Measurements from ENCODE around the gene SMC1A. TPM values are rescaled to one million over a fixed set of nuclear protein-coding genes. Genes with fewer than 3 reads are reported as not detected.
"Not testable (repeated sequence)": the region's sequence is repeated elsewhere in the genome, so short reads cannot be mapped to it uniquely, and the experiment has no call there.

The SMC1A gene
- polyA plus RNA-seq, result 10 to 100 TPM in 1 of 2 donors, 1 to 10 TPM in 1; 9.0 to 13.1 TPM

DNA sequence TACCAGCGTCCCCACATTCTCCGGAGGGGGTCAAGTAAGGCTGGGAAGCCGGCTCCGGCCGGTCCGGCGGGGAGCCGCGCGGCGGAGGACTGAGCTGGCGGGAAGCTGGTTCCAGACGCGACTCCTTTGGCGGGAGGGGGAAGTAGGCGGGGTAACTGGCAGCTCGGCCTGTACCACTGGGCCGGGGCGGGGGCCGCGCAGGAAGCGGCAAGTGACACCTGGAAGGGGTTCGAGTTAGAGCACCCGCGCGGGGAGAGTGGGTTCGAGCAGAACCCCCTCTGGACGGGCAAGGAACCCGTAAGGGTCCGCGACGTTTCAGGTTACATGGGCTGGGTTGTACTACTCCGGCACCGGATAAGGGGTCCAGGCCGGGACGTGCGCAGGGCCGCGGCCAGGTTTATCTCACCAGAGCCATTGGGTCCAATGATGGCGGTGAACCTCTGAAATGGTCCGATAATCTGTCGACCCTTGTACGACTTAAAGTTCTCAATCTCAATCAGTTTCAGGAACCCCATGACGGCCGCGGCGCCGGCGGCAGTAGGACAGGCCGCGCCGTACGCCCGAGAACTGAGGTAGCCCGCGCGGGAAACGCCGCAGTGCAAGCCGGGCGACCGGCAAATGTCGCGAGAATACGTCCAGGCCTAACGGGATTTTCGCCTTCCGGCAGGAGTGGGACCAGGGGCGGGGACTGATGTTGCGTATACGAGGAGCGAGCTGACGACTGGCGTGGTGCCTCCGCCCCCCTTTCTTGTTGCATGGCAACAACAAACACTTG lies at the start of gene SMC1A:
Gene SMC1A, minus strand, starts transcription at position 569 of the 775 bp plus-strand sequence. Its CDS starts 54 bp downstream, at position 515.
- no peaks in the 10 kb centered on the region for H3K27me3 ChIP-seq (ENCODE audit: control insufficient read depth in 1 of 2, insufficient read depth in 2 of 2, low read length in 2 of 2)
- no peaks in the 10 kb centered on the region for H3K9me3 ChIP-seq (ENCODE audit: control insufficient read depth in 2 of 2, insufficient read depth in 1 of 2, low read depth in 1 of 2, low read length in 1 of 2)
- H3K36me3 ChIP-seq (ENCODE audit: control insufficient read depth in 2 of 2, insufficient read depth in 2 of 2, low read length in 1 of 2), result no peaks in the 10 kb centered on the region
- WGBS, 2 donors, result 0 to 4% methylated on average over 68 to 75 of the region's 75 CpGs
- peak within 1 kb of the TSS; percentile 74 to 87 for H3K4me3 ChIP-seq (ENCODE audit: low read depth in 1 of 2, low read length in 2 of 2)
- H3K27ac ChIP-seq (ENCODE audit: low read depth in 2 of 2, low read length in 1 of 2), result peak within 1 kb of the TSS; percentile 92 to 96
- peaks cover 0 to 3% of the 10 kb centered on the region in 2 donors for H3K4me1 ChIP-seq (ENCODE audit: control insufficient read depth in 2 of 2, insufficient read depth in 2 of 2, low read length in 1 of 2)

DNA sequence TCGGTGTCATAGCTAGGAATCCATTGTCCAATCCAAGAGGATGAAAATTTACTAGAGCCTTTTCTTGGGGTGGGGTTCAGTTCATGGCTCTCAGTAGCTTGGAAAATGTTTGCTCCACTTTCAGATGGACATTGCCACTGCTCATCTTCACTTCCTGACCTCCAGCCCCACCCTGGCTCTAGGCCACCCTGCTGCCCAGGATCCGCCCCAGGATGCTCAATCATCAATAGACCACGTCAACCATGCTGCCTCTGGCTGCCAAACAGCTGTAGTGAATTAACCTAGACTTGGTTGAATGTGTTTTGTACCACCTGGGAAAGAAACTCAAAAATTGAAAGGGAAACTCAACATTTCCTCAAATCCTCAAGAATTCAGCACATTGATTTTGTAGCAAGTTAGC lies 48.9 kb upstream of the SMC1A start:
- no peak overlapping the region for H3K27ac ChIP-seq (ENCODE audit: low read depth in 2 of 2, low read length in 1 of 2)
- H3K4me3 ChIP-seq (ENCODE audit: low read depth in 1 of 2, low read length in 2 of 2), result no peak overlapping the region
- H3K4me1 ChIP-seq (ENCODE audit: control insufficient read depth in 2 of 2, insufficient read depth in 2 of 2, low read length in 1 of 2), result no peaks in the 10 kb centered on the region
- H3K36me3 ChIP-seq (ENCODE audit: control insufficient read depth in 2 of 2, insufficient read depth in 2 of 2, low read length in 1 of 2), result no peaks in the 10 kb centered on the region
- H3K9me3 ChIP-seq (ENCODE audit: control insufficient read depth in 2 of 2, insufficient read depth in 1 of 2, low read depth in 1 of 2, low read length in 1 of 2), result no peaks in the 10 kb centered on the region
- WGBS, 2 donors, result 69 to 74% methylated on average over 3 of the region's 3 CpGs
- no peaks in the 10 kb centered on the region for H3K27me3 ChIP-seq (ENCODE audit: control insufficient read depth in 1 of 2, insufficient read depth in 2 of 2, low read length in 2 of 2)

DNA sequence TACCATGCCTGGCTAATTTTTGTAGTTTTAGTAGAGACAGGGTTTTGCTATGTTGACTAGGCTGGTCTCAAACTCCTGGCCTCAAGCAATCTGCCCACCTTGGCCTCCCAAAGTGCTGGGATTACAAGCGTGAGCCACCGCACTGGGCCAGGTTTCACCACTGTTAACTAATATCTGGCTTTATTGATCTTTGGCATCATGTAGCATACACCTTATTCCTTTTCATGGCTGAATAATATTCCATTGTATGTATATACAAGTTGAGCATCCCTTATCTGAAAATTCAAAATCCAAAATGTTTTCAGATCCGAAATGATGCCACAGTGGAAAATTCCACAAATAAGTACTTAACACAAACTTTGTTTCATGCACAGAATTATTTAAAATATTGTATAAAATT lies 46.2 kb upstream of the SMC1A start:
- not testable (repeated sequence) for H3K9me3 ChIP-seq (ENCODE audit: control insufficient read depth in 2 of 2, insufficient read depth in 1 of 2, low read depth in 1 of 2, low read length in 1 of 2); H3K27ac ChIP-seq (ENCODE audit: low read depth in 2 of 2, low read length in 1 of 2); H3K36me3 ChIP-seq (ENCODE audit: control insufficient read depth in 2 of 2, insufficient read depth in 2 of 2, low read length in 1 of 2); H3K4me3 ChIP-seq (ENCODE audit: low read depth in 1 of 2, low read length in 2 of 2); H3K27me3 ChIP-seq (ENCODE audit: control insufficient read depth in 1 of 2, insufficient read depth in 2 of 2, low read length in 2 of 2); H3K4me1 ChIP-seq (ENCODE audit: control insufficient read depth in 2 of 2, insufficient read depth in 2 of 2, low read length in 1 of 2)
- 87 to 97% methylated on average over 3 of the region's 3 CpGs for WGBS, 2 donors

DNA sequence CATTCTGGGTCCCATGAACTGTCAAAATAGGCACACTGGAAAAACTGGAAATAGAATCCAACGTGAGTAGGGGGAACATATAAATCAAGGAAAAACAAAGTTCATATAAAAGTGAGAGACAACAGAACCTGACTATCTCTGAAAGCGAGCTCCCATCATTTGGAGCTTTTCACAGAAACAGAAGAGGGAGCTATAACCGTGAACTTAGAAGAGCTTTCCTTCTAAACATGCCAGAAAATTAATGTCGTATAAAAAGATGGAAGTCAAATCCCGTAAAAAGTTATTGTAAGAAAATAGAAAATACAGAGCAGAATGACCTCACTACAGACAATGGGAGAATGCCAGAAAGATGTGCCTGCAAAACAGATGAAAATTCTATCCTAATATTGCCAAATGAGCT lies 35.6 kb upstream of the SMC1A start:
- H3K36me3 ChIP-seq (ENCODE audit: control insufficient read depth in 2 of 2, insufficient read depth in 2 of 2, low read length in 1 of 2), result no peaks in the 10 kb centered on the region
- H3K4me3 ChIP-seq (ENCODE audit: low read depth in 1 of 2, low read length in 2 of 2), result no peak overlapping the region
- H3K4me1 ChIP-seq (ENCODE audit: control insufficient read depth in 2 of 2, insufficient read depth in 2 of 2, low read length in 1 of 2), result no peaks in the 10 kb centered on the region
- H3K27me3 ChIP-seq (ENCODE audit: control insufficient read depth in 1 of 2, insufficient read depth in 2 of 2, low read length in 2 of 2), result peaks cover 0 to 2% of the 10 kb centered on the region in 2 donors
- WGBS, 2 donors, result 24 to 49% methylated on average over 5 of the region's 5 CpGs
- H3K9me3 ChIP-seq (ENCODE audit: control insufficient read depth in 2 of 2, insufficient read depth in 1 of 2, low read depth in 1 of 2, low read length in 1 of 2), result no peaks in the 10 kb centered on the region
- no peak overlapping the region for H3K27ac ChIP-seq (ENCODE audit: low read depth in 2 of 2, low read length in 1 of 2)

DNA sequence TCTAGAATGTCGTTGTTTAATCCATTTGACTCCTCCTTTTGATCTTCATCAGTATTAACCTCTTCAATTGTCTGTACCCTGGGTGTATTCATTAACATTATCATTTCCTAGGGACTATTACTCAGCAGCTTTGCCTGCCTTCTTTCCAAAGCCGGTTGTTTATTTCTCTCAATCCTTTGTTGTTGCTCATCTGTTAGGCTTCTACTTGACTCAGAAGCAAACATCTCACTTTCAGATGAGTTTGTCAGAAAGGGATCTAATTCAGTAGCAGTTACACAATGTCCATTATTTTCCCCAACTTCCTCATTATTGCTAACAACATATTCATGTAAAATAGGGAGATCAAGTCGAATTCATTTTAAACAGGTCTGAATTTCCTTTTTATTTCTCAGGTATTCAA lies 33.8 kb upstream of the SMC1A start:
- no peaks in the 10 kb centered on the region for H3K36me3 ChIP-seq (ENCODE audit: control insufficient read depth in 2 of 2, insufficient read depth in 2 of 2, low read length in 1 of 2)
- H3K27me3 ChIP-seq (ENCODE audit: control insufficient read depth in 1 of 2, insufficient read depth in 2 of 2, low read length in 2 of 2), result peaks cover 0 to 2% of the 10 kb centered on the region in 2 donors
- no peak overlapping the region for H3K4me3 ChIP-seq (ENCODE audit: low read depth in 1 of 2, low read length in 2 of 2)
- H3K4me1 ChIP-seq (ENCODE audit: control insufficient read depth in 2 of 2, insufficient read depth in 2 of 2, low read length in 1 of 2), result no peaks in the 10 kb centered on the region
- no peaks in the 10 kb centered on the region for H3K9me3 ChIP-seq (ENCODE audit: control insufficient read depth in 2 of 2, insufficient read depth in 1 of 2, low read depth in 1 of 2, low read length in 1 of 2)
- 36 to 56% methylated on average over 3 of the region's 3 CpGs for WGBS, 2 donors
- no peak overlapping the region for H3K27ac ChIP-seq (ENCODE audit: low read depth in 2 of 2, low read length in 1 of 2)

DNA sequence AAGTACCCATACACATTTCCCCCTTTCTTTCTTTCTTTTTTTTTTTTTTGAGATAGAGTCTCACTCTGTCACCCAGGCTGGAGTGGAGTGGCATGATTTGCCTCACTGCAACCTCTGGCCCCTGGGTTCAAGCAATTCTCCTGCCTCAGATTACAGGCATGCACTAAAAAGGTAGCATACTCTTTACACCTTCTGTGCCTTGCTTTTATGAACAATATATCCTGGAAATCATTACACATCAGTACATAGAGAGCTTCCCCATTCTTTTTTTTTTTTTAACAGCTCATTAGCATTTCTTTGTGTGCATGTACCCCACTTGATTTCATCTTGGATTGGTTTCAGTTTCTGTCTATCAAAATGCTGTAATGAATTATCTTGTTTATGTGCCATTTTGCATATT lies 30.4 kb upstream of the SMC1A start:
- no peak overlapping the region for H3K27ac ChIP-seq (ENCODE audit: low read depth in 2 of 2, low read length in 1 of 2)
- no peak overlapping the region for H3K4me3 ChIP-seq (ENCODE audit: low read depth in 1 of 2, low read length in 2 of 2)
- H3K9me3 ChIP-seq (ENCODE audit: control insufficient read depth in 2 of 2, insufficient read depth in 1 of 2, low read depth in 1 of 2, low read length in 1 of 2), result no peaks in the 10 kb centered on the region
- no peaks in the 10 kb centered on the region for H3K36me3 ChIP-seq (ENCODE audit: control insufficient read depth in 2 of 2, insufficient read depth in 2 of 2, low read length in 1 of 2)
- no peaks in the 10 kb centered on the region for H3K4me1 ChIP-seq (ENCODE audit: control insufficient read depth in 2 of 2, insufficient read depth in 2 of 2, low read length in 1 of 2)
- no peaks in the 10 kb centered on the region for H3K27me3 ChIP-seq (ENCODE audit: control insufficient read depth in 1 of 2, insufficient read depth in 2 of 2, low read length in 2 of 2)

DNA sequence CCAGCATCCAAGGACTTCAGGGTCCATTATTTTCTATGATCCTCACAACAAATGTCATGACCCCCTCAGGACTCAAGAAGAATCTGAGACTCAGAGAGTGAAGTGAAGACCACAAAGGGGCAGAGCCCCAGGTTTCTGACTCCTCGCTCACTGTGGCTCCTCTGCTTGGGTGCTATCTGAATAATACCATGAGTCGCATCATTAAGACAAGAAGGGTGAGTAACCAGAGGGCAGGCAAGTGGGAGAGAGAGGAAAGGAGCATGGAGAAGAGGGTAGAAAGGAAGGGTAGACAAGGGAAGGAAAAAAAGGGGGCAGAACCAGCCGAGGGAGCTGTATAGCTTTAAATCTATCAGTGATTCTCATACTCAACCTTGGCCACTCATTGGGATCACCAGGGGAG lies 27.2 kb upstream of the SMC1A start:
- Histone ChIP-seq H3K4me3 (ENCODE audit: low read depth in 1 of 2, low read length in 2 of 2) (no peak overlapping the region), H3K27ac (ENCODE audit: low read depth in 2 of 2, low read length in 1 of 2) (no peak overlapping the region), H3K27me3 (ENCODE audit: control insufficient read depth in 1 of 2, insufficient read depth in 2 of 2, low read length in 2 of 2) (peaks cover 0 to 2% of the 10 kb centered on the region in 2 donors), H3K4me1 (ENCODE audit: control insufficient read depth in 2 of 2, insufficient read depth in 2 of 2, low read length in 1 of 2) (no peaks in the 10 kb centered on the region), H3K36me3 (ENCODE audit: control insufficient read depth in 2 of 2, insufficient read depth in 2 of 2, low read length in 1 of 2) (no peaks in the 10 kb centered on the region), H3K9me3 (ENCODE audit: control insufficient read depth in 2 of 2, insufficient read depth in 1 of 2, low read depth in 1 of 2, low read length in 1 of 2) (no peaks in the 10 kb centered on the region)
- 78 to 92% methylated on average over 3 of the region's 3 CpGs for WGBS, 2 donors

DNA sequence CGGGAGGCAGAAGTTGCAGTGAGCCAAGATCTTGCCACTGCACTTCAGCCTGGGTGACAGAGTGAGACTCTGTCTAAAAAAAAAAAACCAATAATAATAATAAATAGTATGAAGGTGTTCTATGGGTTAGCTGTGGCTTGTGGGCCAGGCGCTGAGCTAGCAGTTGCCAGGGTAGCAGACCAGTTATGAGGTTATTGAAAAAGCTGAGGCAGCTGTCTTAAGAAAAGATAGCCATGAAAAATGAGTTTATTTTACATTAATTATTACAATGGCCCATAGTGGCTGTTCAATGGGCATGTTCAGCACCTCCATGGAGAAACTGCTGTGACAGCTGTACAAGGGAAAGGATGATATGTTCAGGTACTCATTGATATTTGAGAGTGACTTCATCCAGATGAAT lies 25.0 kb upstream of the SMC1A start:
- Histone ChIP-seq H3K27ac (ENCODE audit: low read depth in 2 of 2, low read length in 1 of 2) (no peak overlapping the region), H3K4me3 (ENCODE audit: low read depth in 1 of 2, low read length in 2 of 2) (no peak overlapping the region), H3K4me1 (ENCODE audit: control insufficient read depth in 2 of 2, insufficient read depth in 2 of 2, low read length in 1 of 2) (no peaks in the 10 kb centered on the region), H3K27me3 (ENCODE audit: control insufficient read depth in 1 of 2, insufficient read depth in 2 of 2, low read length in 2 of 2) (peaks cover 0 to 2% of the 10 kb centered on the region in 2 donors), H3K9me3 (ENCODE audit: control insufficient read depth in 2 of 2, insufficient read depth in 1 of 2, low read depth in 1 of 2, low read length in 1 of 2) (no peaks in the 10 kb centered on the region), H3K36me3 (ENCODE audit: control insufficient read depth in 2 of 2, insufficient read depth in 2 of 2, low read length in 1 of 2) (no peaks in the 10 kb centered on the region)
- 84 to 96% methylated on average over 2 of the region's 2 CpGs for WGBS, 2 donors

DNA sequence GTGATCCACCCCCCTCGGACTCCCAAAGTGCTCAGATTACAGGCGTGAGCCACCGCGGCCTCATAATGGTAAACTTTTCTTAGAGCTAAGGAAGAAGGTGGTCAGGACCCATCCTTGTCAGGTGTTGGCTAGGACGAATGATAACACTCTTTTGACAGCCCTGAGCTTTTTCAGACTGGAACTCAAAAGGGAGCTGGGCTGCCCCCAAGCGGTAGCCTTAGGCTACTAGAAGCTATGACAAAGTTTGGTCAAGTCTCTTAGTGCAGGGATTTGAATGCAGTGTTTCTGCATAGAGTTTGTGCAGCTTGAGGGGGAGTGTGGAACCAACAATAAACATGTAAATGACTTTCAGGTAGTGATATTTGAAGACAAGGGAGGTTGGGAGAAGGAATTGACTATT lies 23.5 kb upstream of the SMC1A start:
- Histone ChIP-seq H3K27me3 (ENCODE audit: control insufficient read depth in 1 of 2, insufficient read depth in 2 of 2, low read length in 2 of 2) (peaks cover 0 to 2% of the 10 kb centered on the region in 2 donors), H3K4me1 (ENCODE audit: control insufficient read depth in 2 of 2, insufficient read depth in 2 of 2, low read length in 1 of 2) (no peaks in the 10 kb centered on the region), H3K4me3 (ENCODE audit: low read depth in 1 of 2, low read length in 2 of 2) (no peak overlapping the region), H3K36me3 (ENCODE audit: control insufficient read depth in 2 of 2, insufficient read depth in 2 of 2, low read length in 1 of 2) (no peaks in the 10 kb centered on the region), H3K9me3 (ENCODE audit: control insufficient read depth in 2 of 2, insufficient read depth in 1 of 2, low read depth in 1 of 2, low read length in 1 of 2) (no peaks in the 10 kb centered on the region), H3K27ac (ENCODE audit: low read depth in 2 of 2, low read length in 1 of 2) (no peak overlapping the region)
- 38% methylated on average over 6 of the region's 6 CpGs for WGBS, 2 donors

DNA sequence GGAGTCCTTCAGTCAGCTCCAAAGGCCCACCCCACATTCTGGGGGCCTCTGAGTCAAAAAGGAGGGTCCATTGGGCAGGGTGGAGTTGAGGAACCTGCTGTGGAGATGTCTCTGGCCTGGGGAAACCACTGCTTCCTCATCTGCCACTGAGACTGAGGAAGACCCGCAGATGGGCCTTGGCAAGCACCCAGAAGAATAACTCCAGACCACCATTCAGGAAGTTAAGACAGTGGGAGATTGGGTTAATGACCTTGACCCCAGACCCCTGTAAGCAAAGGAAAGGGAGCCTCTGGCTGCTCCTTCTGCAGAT lies 19.8 kb upstream of the SMC1A start:
- Histone ChIP-seq H3K27me3 (ENCODE audit: control insufficient read depth in 1 of 2, insufficient read depth in 2 of 2, low read length in 2 of 2) (peaks cover 0 to 2% of the 10 kb centered on the region in 2 donors), H3K4me3 (ENCODE audit: low read depth in 1 of 2, low read length in 2 of 2) (no peak overlapping the region), H3K9me3 (ENCODE audit: control insufficient read depth in 2 of 2, insufficient read depth in 1 of 2, low read depth in 1 of 2, low read length in 1 of 2) (no peaks in the 10 kb centered on the region), H3K27ac (ENCODE audit: low read depth in 2 of 2, low read length in 1 of 2) (peak overlapping the region in 1 of 2 donors; percentile 72), H3K4me1 (ENCODE audit: control insufficient read depth in 2 of 2, insufficient read depth in 2 of 2, low read length in 1 of 2) (no peaks in the 10 kb centered on the region), H3K36me3 (ENCODE audit: control insufficient read depth in 2 of 2, insufficient read depth in 2 of 2, low read length in 1 of 2) (no peaks in the 10 kb centered on the region)
- 64 to 65% methylated on average over 1 of the region's 1 CpG for WGBS, 2 donors

Measured in esophagus (tissue), 2 donors.